Activated CD4-positive, alpha-beta T cell treated with anti-CD3 and anti-CD28 coated beads, Interleukin-2, amount 10 ng/mL, durations not matched to agents 24 days and 14 days (primary cell): ENCODE results near the gene GATAD2B. TPM values are rescaled to one million over a fixed set of nuclear protein-coding genes. Genes with fewer than 3 reads are reported as not detected.

Experiments used
- total RNA-seq: library from RNA; stranded (reverse); gene quantifications from 2 replicates; pipeline ENCODE4 v1.2.3, GENCODE V29; 2022

The GATAD2B gene
- total RNA-seq, 1 donor from 2014 or later, result 68.8 TPM

Other genes with a start within 250 kb of the GATAD2B start
- 0.05 and 0.09 TPM in 2 replicates for gene NPR1, start 244.3 kb downstream of the GATAD2B start, total RNA-seq
- gene INTS3, start 194.9 kb downstream of the GATAD2B start, total RNA-seq, result 63.1 and 64.8 TPM in 2 replicates
- gene SLC27A3, start 147.6 kb downstream of the GATAD2B start, total RNA-seq, result 10.0 and 10.3 TPM in 2 replicates
- 128 and 130 TPM in 2 replicates for gene DENND4B, start 23.7 kb upstream of the GATAD2B start, total RNA-seq
- gene CRTC2, start 35.6 kb upstream of the GATAD2B start, total RNA-seq, result 72.4 and 76.8 TPM in 2 replicates
- gene SLC39A1, start 40.6 kb upstream of the GATAD2B start, total RNA-seq, result 71.6 and 78.2 TPM in 2 replicates
- gene CREB3L4, start 44.9 kb upstream of the GATAD2B start, total RNA-seq, result 8.3 and 9.7 TPM in 2 replicates
- gene JTB, start 54.7 kb upstream of the GATAD2B start, total RNA-seq, result 195 and 200 TPM in 2 replicates
- gene RAB13, start 63.4 kb upstream of the GATAD2B start, total RNA-seq, result 6.5 and 6.7 TPM in 2 replicates
- gene RPS27, start 67.8 kb upstream of the GATAD2B start, total RNA-seq, result 1,207 and 1,242 TPM in 2 replicates
- gene NUP210L, start 232.1 kb upstream of the GATAD2B start, total RNA-seq, result 0.02 TPM in 1 of 2 replicates, not detected in the other